ENCODE results near the gene BRCC3.
"Not testable (repeated sequence)": the region's sequence is repeated elsewhere in the genome, so short reads cannot be mapped to it uniquely, and the experiment has no call there.

Gene BRCC3

GRCh38 chrX:155143959-155144548 is 72.7 kb downstream of the BRCC3 start:
- no peaks in the 10 kb centered on the region for H3K27me3 ChIP-seq (ENCODE audit: insufficient read depth, poor library complexity, severe bottlenecking)
- H3K27ac ChIP-seq (replicated peaks) = no peak overlapping the region
- no peak for DNase-seq (ENCODE audit: low read depth in 1 of 2, low spot score in 1 of 2)
- TF ChIP-seq SPI1 (IDR thresholded peaks at IDR 0.05; ENCODE audit: borderline replicate concordance, low read depth) (no peak), GABPA (IDR thresholded peaks at IDR 0.05; ENCODE audit: low read depth) (no peak), CTCF (IDR thresholded peaks at IDR 0.05; ENCODE audit: insufficient read depth, low read length) (no peak)
- TF ChIP-seq, protein P1, sequence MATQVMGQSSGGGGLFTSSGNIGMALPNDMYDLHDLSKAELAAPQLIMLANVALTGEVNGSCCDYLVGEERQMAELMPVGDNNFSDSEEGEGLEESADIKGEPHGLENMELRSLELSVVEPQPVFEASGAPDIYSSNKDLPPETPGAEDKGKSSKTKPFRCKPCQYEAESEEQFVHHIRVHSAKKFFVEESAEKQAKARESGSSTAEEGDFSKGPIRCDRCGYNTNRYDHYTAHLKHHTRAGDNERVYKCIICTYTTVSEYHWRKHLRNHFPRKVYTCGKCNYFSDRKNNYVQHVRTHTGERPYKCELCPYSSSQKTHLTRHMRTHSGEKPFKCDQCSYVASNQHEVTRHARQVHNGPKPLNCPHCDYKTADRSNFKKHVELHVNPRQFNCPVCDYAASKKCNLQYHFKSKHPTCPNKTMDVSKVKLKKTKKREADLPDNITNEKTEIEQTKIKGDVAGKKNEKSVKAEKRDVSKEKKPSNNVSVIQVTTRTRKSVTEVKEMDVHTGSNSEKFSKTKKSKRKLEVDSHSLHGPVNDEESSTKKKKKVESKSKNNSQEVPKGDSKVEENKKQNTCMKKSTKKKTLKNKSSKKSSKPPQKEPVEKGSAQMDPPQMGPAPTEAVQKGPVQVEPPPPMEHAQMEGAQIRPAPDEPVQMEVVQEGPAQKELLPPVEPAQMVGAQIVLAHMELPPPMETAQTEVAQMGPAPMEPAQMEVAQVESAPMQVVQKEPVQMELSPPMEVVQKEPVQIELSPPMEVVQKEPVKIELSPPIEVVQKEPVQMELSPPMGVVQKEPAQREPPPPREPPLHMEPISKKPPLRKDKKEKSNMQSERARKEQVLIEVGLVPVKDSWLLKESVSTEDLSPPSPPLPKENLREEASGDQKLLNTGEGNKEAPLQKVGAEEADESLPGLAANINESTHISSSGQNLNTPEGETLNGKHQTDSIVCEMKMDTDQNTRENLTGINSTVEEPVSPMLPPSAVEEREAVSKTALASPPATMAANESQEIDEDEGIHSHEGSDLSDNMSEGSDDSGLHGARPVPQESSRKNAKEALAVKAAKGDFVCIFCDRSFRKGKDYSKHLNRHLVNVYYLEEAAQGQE (IDR thresholded peaks at IDR 0.05; ENCODE audit: insufficient replicate concordance, low read depth) = no peak
- H3K4me3 ChIP-seq (replicated peaks; ENCODE audit: insufficient read depth, low read length) = no peak overlapping the region

DNA sequence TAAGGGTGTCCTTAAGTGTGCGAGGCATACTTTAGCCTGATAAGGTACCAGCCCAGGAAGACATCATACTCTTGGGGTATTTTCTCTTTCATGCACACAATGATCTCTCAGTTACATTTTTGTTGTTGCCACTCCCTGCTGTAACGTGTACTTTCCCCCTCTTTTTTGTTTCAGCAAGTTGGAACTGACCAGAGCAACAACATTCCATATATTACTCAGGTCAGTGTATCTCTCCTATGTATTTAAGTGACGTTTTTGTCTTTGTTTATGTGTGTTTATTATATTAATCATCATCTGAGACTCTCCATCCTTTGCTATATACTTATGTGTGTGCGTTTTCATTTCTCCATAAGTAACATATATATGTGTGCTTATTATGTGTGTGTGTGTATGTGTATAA is 73.6 kb downstream of the BRCC3 start:
- TF ChIP-seq SPI1 (IDR thresholded peaks at IDR 0.05; ENCODE audit: borderline replicate concordance, low read depth) (no peak), CTCF (IDR thresholded peaks at IDR 0.05; ENCODE audit: insufficient read depth, low read length) (no peak), GABPA (IDR thresholded peaks at IDR 0.05; ENCODE audit: low read depth) (no peak), POLR2AphosphoS5 (IDR thresholded peaks at IDR 0.05; ENCODE audit: low read depth) (no peak)
- TF ChIP-seq, protein P1 (IDR thresholded peaks at IDR 0.05; ENCODE audit: insufficient replicate concordance, low read depth) = no peak

DNA sequence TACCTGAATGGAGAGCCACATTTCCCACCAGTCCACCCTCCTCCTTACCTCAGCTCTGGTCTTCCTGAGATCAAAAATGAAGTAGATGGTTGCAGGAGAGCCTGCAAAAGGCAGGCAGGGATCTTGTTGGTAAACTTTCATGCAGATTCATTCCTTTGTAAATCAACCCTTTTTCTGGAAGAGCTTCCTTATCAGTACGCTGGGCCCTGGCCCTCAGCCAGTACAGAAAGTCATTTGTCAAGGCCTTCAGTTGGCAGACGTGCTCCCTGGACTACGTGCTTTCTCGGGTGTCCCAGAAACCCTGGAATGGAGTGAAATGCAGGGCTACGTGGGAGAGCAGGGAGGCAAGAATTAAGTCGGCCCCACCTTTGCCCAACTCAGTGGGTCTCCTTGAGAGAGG is 76.3 kb downstream of the BRCC3 start:
- DNase-seq (ENCODE audit: low read depth in 1 of 2, low spot score in 1 of 2); H3K4me3 ChIP-seq (replicated peaks; ENCODE audit: insufficient read depth, low read length); H3K27me3 ChIP-seq (ENCODE audit: insufficient read depth, poor library complexity, severe bottlenecking); H3K27ac ChIP-seq (replicated peaks): not testable (repeated sequence)

More for the DNA sequence above, 73.6 kb downstream of the BRCC3 start:
- H3K4me3 ChIP-seq (replicated peaks; ENCODE audit: insufficient read depth, low read length) = no peak overlapping the region
- H3K27me3 ChIP-seq (ENCODE audit: insufficient read depth, poor library complexity, severe bottlenecking) = no peaks in the 10 kb centered on the region
- no peak for DNase-seq (ENCODE audit: low read depth in 1 of 2, low spot score in 1 of 2)
- H3K27ac ChIP-seq (replicated peaks) = no peak overlapping the region

DNA sequence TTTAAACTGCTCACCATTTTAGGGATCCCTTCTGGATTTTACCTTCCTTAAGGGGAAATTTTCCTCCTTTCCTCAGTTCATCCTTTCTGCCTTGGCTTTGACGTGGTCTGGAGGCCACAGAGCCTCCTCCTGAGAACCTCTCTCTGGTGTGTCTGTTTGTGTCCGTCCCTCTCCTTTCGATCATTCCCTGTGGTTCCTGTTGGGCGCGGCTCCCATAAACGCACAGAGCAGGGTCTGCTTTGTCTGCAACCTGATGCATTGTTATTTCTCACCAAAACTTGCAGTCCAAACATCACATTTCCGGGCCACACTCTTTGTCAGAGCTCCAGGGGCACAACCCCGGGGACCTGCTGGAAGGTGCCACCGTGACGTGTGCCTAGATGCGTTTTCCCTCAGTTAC is 76.9 kb downstream of the BRCC3 start:
- H3K27me3 ChIP-seq (ENCODE audit: insufficient read depth, poor library complexity, severe bottlenecking); DNase-seq (ENCODE audit: low read depth in 1 of 2, low spot score in 1 of 2); H3K27ac ChIP-seq (replicated peaks); H3K4me3 ChIP-seq (replicated peaks; ENCODE audit: insufficient read depth, low read length): not testable (repeated sequence)

Measured in HL-60 (cell line).